SK-N-SH treated with all-trans-retinoic acid at 6 μM for 48 hours (cell line): Measurements from ENCODE around the gene CCDC39.
A peak's percentile ranks its signal among the peaks of the same experiment; 100 is the strongest.

ENCODE experiments used
- ATAC-seq: fragments of 200-7000 bp; cut with Tn5 transposase; 3 replicates; pipeline ENCODE4 v1.9.1; 2020; ENCODE audit warnings: mild to moderate bottlenecking, moderate library complexity
- ARNTL ChIP-seq: fragments of 450-650 bp; formaldehyde crosslinking; IDR thresholded peaks from 2 replicates; pipeline ENCODE4 v1.5.0; 2020; ENCODE audit warnings: low read depth, mild to moderate bottlenecking, moderate library complexity, borderline replicate concordance
- CSDC2 ChIP-seq: fragments of 250-450 bp; sonication (Bioruptor Pico); IDR thresholded peaks from 2 replicates; pipeline ENCODE4 v1.5.0; 2020; ENCODE audit warnings: mild to moderate bottlenecking, moderate library complexity
- OSR1 ChIP-seq: fragments of 250-450 bp; sonication (Bioruptor Pico); IDR thresholded peaks from 2 replicates; pipeline ENCODE4 v1.8.0; 2022; ENCODE audit warnings: moderate library complexity, mild to moderate bottlenecking, inconsistent platforms
- PPARA ChIP-seq: fragments of 250-450 bp; sonication (Bioruptor Pico); IDR thresholded peaks from 2 replicates; pipeline ENCODE4 v1.5.0; 2020; ENCODE audit warnings: mild to moderate bottlenecking, borderline replicate concordance
- RARB ChIP-seq: fragments of 250-450 bp; sonication (Bioruptor Pico); IDR thresholded peaks from 2 replicates; pipeline ENCODE4 v1.8.0; 2021; ENCODE audit warnings: mild to moderate bottlenecking, moderate library complexity
- SNAI2 ChIP-seq: fragments of 250-450 bp; sonication (Bioruptor Pico); IDR thresholded peaks from 2 replicates; pipeline ENCODE4 v1.5.0; 2020; ENCODE audit warnings: mild to moderate bottlenecking, moderate library complexity
- TCF4 ChIP-seq: fragments of 250-450 bp; sonication (Bioruptor Pico); IDR thresholded peaks from 2 replicates; pipeline ENCODE4 v1.8.0; 2021; ENCODE audit warnings: mild to moderate bottlenecking, moderate library complexity, borderline replicate concordance
- ZC3H10 ChIP-seq: fragments of 250-450 bp; sonication (Bioruptor Pico); IDR thresholded peaks from 2 replicates; pipeline ENCODE4 v1.5.1; 2021; ENCODE audit warnings: mild to moderate bottlenecking, moderate library complexity
- ZFP3 ChIP-seq: fragments of 250-450 bp; sonication (Bioruptor Pico); IDR thresholded peaks from 2 replicates; pipeline ENCODE4 v1.5.0; 2020; ENCODE audit warnings: mild to moderate bottlenecking, moderate library complexity
- ZNF565 ChIP-seq: fragments of 450-650 bp; formaldehyde crosslinking; conservative IDR thresholded peaks from 2 replicates; pipeline ENCODE4 v1.5.0; 2020; ENCODE audit warnings: low read depth, mild to moderate bottlenecking, moderate library complexity
- ZNF70 ChIP-seq: fragments of 450-650 bp; formaldehyde crosslinking; IDR thresholded peaks from 2 replicates; pipeline ENCODE4 v1.5.0; 2020; ENCODE audit warnings: mild to moderate bottlenecking, moderate library complexity
- ZNF8 ChIP-seq: fragments of 450-650 bp; formaldehyde crosslinking; IDR thresholded peaks from 2 replicates; pipeline ENCODE4 v1.5.0; 2020; ENCODE audit warnings: mild to moderate bottlenecking, moderate library complexity
- TF ChIP-seq, protein P1 (sequence below): fragments of 250-450 bp; sonication (Bioruptor Pico); IDR thresholded peaks from 2 replicates; pipeline ENCODE4 v1.8.0; 2021; ENCODE audit warnings: low read depth, mild to moderate bottlenecking, moderate library complexity, borderline replicate concordance
- TF ChIP-seq, protein P2 (sequence below): fragments of 250-450 bp; sonication (Bioruptor Pico); IDR thresholded peaks from 2 replicates; pipeline ENCODE4 v1.5.0; 2020; ENCODE audit warnings: mild to moderate bottlenecking, moderate library complexity
- TF ChIP-seq, protein P3 (sequence below): fragments of 250-450 bp; sonication (Bioruptor Pico); IDR thresholded peaks from 2 replicates; pipeline ENCODE4 v1.8.0; 2020; ENCODE audit warnings: mild to moderate bottlenecking, moderate library complexity, borderline replicate concordance
- TF ChIP-seq, protein P4 (sequence below): fragments of 250-450 bp; sonication (Bioruptor Pico); IDR thresholded peaks from 2 replicates; pipeline ENCODE4 v1.5.1; 2021; ENCODE audit warnings: mild to moderate bottlenecking, moderate library complexity

The CCDC39 gene

DNA sequence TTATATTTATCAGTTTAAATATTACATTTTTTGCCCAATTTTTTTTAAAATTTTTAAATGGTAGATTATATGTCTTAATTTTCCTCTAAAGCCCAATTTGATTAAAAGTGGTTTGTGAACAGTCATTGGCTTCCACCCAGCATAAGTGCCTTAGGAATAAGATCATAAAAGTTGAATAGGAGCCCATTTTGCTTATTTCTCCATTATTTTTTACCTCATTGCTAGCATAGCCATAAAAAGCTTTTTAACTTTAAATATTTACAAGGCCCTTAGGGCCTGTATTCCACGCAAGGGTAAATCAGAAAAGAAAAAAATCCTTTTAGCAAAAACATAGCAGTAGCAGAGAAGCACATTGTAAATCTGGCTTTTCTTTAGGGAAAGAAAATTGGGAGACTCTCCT is 68.3 kb downstream of the CCDC39 start (continued):
- TF ChIP-seq TCF4 (CRISPR knock-in tag) (no peak), SNAI2 (no peak), OSR1 (no peak), ZC3H10 (CRISPR knock-in tag) (no peak), ZFP3 (CRISPR knock-in tag) (no peak)
- TF ChIP-seq, protein P1, sequence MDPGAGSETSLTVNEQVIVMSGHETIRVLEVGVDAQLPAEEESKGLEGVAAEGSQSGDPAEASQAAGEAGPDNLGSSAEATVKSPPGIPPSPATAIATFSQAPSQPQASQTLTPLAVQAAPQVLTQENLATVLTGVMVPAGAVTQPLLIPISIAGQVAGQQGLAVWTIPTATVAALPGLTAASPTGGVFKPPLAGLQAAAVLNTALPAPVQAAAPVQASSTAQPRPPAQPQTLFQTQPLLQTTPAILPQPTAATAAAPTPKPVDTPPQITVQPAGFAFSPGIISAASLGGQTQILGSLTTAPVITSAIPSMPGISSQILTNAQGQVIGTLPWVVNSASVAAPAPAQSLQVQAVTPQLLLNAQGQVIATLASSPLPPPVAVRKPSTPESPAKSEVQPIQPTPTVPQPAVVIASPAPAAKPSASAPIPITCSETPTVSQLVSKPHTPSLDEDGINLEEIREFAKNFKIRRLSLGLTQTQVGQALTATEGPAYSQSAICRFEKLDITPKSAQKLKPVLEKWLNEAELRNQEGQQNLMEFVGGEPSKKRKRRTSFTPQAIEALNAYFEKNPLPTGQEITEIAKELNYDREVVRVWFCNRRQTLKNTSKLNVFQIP (CRISPR knock-in tag), result no peak

DNA sequence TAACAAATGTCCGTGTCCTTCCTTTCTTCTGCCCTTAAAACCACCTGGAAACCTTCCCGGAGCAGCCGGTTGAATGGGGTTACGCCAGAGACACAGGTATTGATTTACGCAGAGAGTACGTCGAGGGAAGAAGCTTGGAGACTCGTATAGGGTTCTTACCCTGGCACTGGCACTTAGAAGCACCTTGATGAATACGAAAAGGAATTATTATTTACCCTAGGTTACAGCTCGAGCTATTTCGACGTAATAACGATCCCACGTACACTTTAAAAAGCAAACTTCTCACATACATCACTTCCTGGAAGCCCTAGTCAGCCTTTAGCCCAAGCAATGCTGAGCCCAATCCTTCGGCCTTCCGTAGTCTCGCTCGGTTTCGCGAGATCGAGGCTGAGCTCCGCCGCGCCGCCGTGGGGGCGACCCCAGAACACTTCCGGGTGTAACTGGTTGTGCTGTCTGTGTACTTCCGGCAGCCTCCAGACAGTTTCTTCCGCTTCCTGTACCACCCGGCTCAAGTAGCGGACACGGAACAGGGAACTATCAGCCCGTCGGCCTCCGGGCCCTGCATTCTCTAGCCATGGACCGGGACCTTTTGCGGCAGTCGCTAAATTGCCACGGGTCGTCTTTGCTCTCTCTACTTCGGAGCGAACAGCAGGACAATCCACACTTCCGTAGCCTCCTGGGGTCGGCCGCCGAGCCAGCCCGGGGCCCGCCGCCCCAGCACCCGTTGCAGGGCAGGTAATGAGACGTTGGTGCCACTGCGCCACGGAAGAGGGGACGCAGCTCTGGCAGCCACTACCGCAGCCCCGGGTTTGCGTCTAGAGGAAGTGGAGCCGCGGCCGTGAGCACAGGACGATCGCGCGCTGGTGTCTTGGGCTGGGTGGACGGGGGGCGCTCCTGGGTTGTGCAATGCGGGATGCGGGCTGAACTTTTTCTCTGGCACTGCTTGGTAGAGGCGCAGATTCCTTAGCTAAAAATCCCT is 77.3 kb downstream of the CCDC39 start, which contains the start of gene TTC14:
TSS of gene TTC14 (plus strand) at position 476 of the 979 bp plus-strand sequence. CDS start at position 575, 99 bp downstream.
- ATAC-seq, result peak; percentile 99

DNA sequence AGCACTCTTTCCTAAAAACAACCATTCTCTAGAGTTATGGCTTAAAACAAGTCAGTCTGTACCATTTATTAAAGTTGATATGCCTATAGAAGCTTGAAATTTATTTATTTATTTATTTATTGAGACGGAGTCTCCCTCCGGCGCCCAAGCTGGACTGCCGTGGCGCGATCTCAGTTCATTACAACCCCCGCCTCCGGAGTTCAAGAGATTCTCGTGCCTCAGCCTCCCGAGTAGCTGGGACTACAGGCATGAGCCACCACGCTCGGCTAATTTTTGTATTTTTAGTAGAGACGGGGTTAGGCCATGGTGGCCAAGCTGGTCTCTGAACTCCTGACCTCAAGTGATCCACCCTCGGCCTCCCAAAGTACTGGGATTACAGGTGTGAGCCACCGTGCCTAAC is 78.8 kb downstream of the CCDC39 start:
- no peak for TF ChIP-seq TCF4 (CRISPR knock-in tag)
- no peak for TF ChIP-seq ZNF8 (CRISPR knock-in tag)
- no peak for TF ChIP-seq ZNF565 (CRISPR knock-in tag)
- TF ChIP-seq, protein P2, sequence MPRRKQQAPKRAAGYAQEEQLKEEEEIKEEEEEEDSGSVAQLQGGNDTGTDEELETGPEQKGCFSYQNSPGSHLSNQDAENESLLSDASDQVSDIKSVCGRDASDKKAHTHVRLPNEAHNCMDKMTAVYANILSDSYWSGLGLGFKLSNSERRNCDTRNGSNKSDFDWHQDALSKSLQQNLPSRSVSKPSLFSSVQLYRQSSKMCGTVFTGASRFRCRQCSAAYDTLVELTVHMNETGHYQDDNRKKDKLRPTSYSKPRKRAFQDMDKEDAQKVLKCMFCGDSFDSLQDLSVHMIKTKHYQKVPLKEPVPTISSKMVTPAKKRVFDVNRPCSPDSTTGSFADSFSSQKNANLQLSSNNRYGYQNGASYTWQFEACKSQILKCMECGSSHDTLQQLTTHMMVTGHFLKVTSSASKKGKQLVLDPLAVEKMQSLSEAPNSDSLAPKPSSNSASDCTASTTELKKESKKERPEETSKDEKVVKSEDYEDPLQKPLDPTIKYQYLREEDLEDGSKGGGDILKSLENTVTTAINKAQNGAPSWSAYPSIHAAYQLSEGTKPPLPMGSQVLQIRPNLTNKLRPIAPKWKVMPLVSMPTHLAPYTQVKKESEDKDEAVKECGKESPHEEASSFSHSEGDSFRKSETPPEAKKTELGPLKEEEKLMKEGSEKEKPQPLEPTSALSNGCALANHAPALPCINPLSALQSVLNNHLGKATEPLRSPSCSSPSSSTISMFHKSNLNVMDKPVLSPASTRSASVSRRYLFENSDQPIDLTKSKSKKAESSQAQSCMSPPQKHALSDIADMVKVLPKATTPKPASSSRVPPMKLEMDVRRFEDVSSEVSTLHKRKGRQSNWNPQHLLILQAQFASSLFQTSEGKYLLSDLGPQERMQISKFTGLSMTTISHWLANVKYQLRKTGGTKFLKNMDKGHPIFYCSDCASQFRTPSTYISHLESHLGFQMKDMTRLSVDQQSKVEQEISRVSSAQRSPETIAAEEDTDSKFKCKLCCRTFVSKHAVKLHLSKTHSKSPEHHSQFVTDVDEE, result no peak

More for the DNA sequence above, 77.3 kb downstream of the CCDC39 start, which contains the start of gene TTC14:
- TF ChIP-seq ZNF8 (CRISPR knock-in tag), result peak; percentile 6; the same call in 1 of the 2 replicates
- TF ChIP-seq OSR1, result no peak
- no peak for TF ChIP-seq RARB (CRISPR knock-in tag)
- peak; percentile 79; the same call in 1 of the 2 replicates for TF ChIP-seq SNAI2
- TF ChIP-seq, protein P3, sequence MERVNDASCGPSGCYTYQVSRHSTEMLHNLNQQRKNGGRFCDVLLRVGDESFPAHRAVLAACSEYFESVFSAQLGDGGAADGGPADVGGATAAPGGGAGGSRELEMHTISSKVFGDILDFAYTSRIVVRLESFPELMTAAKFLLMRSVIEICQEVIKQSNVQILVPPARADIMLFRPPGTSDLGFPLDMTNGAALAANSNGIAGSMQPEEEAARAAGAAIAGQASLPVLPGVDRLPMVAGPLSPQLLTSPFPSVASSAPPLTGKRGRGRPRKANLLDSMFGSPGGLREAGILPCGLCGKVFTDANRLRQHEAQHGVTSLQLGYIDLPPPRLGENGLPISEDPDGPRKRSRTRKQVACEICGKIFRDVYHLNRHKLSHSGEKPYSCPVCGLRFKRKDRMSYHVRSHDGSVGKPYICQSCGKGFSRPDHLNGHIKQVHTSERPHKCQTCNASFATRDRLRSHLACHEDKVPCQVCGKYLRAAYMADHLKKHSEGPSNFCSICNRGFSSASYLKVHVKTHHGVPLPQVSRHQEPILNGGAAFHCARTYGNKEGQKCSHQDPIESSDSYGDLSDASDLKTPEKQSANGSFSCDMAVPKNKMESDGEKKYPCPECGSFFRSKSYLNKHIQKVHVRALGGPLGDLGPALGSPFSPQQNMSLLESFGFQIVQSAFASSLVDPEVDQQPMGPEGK (CRISPR knock-in tag), result peak; percentile 60; the same call in 1 of the 2 replicates
- TF ChIP-seq ZC3H10 (CRISPR knock-in tag), result no peak
- TF ChIP-seq, protein P4, sequence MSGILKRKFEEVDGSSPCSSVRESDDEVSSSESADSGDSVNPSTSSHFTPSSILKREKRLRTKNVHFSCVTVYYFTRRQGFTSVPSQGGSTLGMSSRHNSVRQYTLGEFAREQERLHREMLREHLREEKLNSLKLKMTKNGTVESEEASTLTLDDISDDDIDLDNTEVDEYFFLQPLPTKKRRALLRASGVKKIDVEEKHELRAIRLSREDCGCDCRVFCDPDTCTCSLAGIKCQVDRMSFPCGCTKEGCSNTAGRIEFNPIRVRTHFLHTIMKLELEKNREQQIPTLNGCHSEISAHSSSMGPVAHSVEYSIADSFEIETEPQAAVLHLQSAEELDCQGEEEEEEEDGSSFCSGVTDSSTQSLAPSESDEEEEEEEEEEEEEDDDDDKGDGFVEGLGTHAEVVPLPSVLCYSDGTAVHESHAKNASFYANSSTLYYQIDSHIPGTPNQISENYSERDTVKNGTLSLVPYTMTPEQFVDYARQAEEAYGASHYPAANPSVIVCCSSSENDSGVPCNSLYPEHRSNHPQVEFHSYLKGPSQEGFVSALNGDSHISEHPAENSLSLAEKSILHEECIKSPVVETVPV (CRISPR knock-in tag), result no peak
- no peak for TF ChIP-seq ARNTL (CRISPR knock-in tag)
- TF ChIP-seq ZNF70 (CRISPR knock-in tag), result peak; percentile 5; the same call in 1 of the 2 replicates
- TF ChIP-seq ZFP3 (CRISPR knock-in tag), result peak; percentile 67; the same call in 1 of the 2 replicates
- no peak for TF ChIP-seq PPARA (CRISPR knock-in tag)
- TF ChIP-seq TCF4 (CRISPR knock-in tag), result no peak
- TF ChIP-seq CSDC2, result no peak; the same call in 1 of the 2 replicates
- TF ChIP-seq, protein P1 (CRISPR knock-in tag), result no peak
- peak; percentile 81; the same call in 1 of the 2 replicates for TF ChIP-seq ZNF565 (CRISPR knock-in tag)
- TF ChIP-seq, all 23 proteins: peak for 6

More for the DNA sequence above, 78.8 kb downstream of the CCDC39 start:
- no peak for ATAC-seq
